K562 treated with DMSO at 1 percent for 4 hours (cell line): Measurements from ENCODE around the gene SMARCAL1. TPM values are rescaled to one million over a fixed set of nuclear protein-coding genes. Genes with fewer than 3 reads are reported as not detected.

Experiments used
- total RNA-seq: library from RNA; unstranded; fragments of 300-600 nt; gene quantifications from 2 replicates; pipeline ENCODE4 v1.2.3, GENCODE V29; 2022; ENCODE audit not compliant: insufficient read depth

The SMARCAL1 gene
- 8.2 and 11.3 TPM in 2 replicates for total RNA-seq

DNA sequence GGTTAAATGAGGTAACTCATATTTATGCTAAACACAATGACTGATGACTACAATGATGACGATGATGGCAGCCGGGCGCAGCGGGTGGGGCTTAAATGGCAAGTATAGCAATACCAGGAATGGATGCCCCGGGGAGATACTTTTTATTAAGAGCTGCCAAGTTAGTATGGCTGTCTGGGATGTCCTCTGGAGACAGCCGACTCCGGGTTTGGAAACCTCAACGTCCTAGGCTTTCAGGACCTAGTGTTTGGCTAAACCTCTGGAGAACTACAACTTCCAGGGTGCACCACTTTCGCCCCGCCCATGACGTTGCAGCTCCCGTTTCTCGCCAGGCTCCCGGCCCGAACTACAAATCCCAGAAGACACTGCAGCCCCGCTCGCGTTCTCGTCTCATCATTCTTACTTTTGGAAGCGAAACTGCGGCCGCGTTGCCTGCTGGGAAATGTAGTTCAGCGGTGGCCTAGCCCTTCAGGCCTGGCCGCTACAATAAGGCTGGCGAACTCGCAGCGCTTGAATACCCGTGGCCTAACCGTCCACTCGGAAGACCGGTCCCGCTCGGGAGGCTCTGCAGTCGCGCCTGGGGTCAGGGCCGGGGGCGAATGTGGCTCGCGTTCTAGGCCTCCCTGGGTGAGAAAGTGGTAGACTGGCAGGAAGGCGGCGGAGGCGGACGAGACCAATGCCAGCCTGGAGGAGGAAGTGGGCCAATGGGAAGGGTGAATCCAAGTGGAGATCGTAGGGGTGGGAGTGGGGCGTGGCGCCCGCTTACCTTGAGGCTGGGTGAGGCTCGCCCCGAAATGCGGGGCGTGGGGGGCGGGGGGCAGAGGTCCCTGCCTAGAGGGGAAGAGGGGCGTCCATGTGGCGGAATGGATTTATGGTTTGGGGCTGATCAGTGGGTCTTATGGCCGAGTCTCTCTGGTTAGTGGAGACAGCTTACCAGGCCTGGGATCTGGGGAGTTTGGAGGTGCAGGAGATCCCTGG, at the start of gene SMARCAL1:
Gene SMARCAL1, plus strand, starts transcription at position 463 of the 978 bp plus-strand sequence. CDS start 2,221 bp downstream, outside the sequence.

DNA sequence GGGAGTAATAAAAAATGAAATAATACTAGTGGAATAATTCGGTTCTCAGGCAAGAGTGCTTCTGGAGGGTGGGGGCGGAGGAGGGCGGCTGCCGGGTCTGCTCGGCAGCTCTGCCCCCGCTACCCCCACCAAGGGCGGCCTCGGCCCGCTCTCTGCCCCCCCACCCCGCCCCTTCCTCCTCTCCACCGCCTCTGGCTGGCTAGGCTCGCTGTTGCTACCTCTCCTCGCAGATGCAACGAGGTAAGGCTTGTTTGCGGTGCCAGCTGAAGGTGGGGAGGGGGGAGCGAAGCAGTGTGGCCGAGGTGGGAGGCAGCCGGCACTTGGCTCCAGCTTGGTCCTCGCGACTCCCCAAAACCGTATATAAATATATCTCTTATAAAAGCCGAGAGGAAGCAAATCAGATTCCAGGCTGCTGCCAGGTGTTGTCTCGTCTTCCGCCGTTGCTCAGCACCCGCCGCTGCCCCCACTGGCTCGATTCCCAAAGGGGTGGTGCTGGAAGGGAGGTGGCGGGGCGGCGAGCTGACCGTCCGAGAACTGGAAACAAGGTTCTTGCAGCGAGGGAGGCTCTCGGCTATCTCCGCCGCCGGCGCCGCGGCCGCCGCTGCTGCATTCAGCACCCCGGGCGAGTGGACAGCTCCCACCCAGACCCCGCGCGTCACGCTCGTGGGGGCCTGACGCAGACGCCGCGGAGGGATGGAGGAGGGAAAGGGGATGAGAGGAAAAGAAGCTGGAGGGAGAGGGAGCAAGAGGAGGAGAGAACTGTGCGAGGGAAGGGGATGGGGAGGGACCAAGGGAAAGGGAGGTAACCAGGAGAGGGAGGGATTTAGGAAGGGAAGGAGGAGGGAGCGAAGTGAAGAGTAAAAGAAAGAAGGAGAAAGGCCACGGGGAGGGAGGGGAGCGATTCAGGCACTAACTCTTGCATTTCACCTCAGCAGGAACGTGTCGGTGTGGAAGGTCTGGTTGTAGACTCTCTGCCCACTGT, 40.3 kb upstream of the SMARCAL1 start, which contains the start of gene MARCHF4:
Gene MARCHF4, minus strand, starts transcription at position 763 of the 982 bp plus-strand sequence. CDS start 2,223 bp downstream, outside the sequence.

DNA sequence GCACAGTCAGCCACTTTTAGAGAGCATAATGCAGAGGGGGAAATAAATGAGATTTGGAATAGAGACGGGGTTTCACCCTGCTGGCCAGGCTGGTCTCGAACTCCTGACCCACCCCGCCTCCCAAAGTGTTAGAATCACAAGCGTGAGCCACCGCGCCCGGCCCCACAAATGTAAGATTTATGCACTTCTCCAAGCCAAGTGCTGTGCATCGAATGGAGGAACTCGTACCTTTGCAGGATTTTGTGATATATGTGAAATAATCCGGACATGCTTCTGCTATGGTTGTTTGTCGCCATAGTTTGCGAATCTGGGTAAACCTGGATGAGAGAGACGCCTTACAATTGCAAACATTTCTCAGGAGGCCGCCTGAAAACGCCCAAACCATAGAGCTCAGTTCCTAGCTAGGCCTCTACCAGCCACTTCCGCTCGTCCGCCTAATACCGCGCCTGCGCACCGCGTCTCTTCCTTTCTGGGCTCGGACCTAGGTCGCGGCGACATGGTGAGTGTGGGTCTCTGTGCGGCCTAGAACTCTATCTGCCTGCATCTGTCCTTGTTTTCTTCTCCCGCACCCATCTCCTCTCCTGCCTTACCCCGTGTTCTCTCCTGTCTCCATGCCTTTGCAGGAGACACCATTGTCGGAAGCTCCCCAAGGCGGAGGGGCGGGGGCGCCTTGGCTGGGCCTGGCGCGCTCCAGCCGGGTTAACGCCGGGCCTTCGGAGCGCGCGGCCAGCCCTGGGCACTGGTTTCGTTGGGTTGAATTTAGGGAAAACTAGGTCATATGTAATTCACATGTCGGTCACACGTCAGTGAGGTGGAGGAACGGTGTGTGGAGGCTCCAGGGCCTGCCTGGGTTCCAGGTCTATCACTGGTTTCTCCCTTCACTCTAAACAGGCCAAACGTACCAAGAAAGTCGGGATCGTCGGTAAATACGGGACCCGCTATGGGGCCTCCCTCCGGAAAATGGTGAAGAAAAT, 86.4 kb downstream of the SMARCAL1 start, which contains the start of gene RPL37A:
Gene RPL37A, plus strand, starts transcription at position 466 of the 974 bp plus-strand sequence. Its CDS starts 31 bp downstream, at position 497.

Other genes with a start within 250 kb of the SMARCAL1 start
- gene MARCHF4, start 40.0 kb upstream of the SMARCAL1 start, total RNA-seq = not detected in 2 replicates
- 4,473 and 4,580 TPM in 2 replicates for gene RPL37A, start 86.4 kb downstream of the SMARCAL1 start, total RNA-seq
- 1.1 TPM in 1 of 2 replicates, not detected in the other for gene IGFBP2, start 220.9 kb downstream of the SMARCAL1 start, total RNA-seq